Astrocyte of the cerebellum (primary cell): ENCODE data around the gene NSD2.

Experiments used
- DNase-seq: peaks from one replicate; pipeline ENCODE4 v3.0.0-alpha.2; 2011; ENCODE audit warnings: low read depth
- H3K4me3 ChIP-seq: 2 replicates; pipeline ENCODE4 v1.5.1; 2011; ENCODE audit warnings: mild to moderate bottlenecking, low read depth, low read length, moderate library complexity
- CTCF ChIP-seq: IDR thresholded peaks from 2 replicates; pipeline ENCODE4 v1.5.1; 2012; ENCODE audit warnings: low read length, low read depth, moderate library complexity, mild to moderate bottlenecking; ENCODE audit errors: missing control alignments
- in situ Hi-C: cut with HindIII; loops from 2 replicates; pipeline ENCODE4 v1.10.0; 2017; ENCODE audit warnings: low sequenced_read_pairs

The NSD2 gene

GRCh38 chr4:1961563-1961962, 90.4 kb downstream of the NSD2 start:
- no peak overlapping the region for H3K4me3 ChIP-seq
- DNase-seq, result no peak
- in situ Hi-C loops, result no loop called here
- TF ChIP-seq CTCF, result no peak

- H3K4me3 ChIP-seq, result no peak overlapping the region
- no peak for TF ChIP-seq CTCF
- no peak for DNase-seq
- in situ Hi-C loops, result no loop called here
These were observed 91.8 kb downstream of the NSD2 start for GRCh38 chr4:1962980-1963379.

- no peak overlapping the region for H3K4me3 ChIP-seq
- no peak for DNase-seq
- no peak for TF ChIP-seq CTCF
- in situ Hi-C loops, result no loop called here
These were observed 93.2 kb downstream of the NSD2 start for GRCh38 chr4:1964443-1964842.

GRCh38 chr4:1964971-1965370, 93.8 kb downstream of the NSD2 start:
- in situ Hi-C loops, result no loop called here
- TF ChIP-seq CTCF, result no peak
- DNase-seq, result no peak
- H3K4me3 ChIP-seq, result no peak overlapping the region

- peak; percentile 45 for DNase-seq
- TF ChIP-seq CTCF, result no peak
- H3K4me3 ChIP-seq, result no peak overlapping the region
- in situ Hi-C loops, result no loop called here
These were observed 96.4 kb downstream of the NSD2 start for GRCh38 chr4:1967512-1968149.

- no peak for DNase-seq
- no peak overlapping the region for H3K4me3 ChIP-seq
- TF ChIP-seq CTCF, result no peak
- in situ Hi-C loops, result no loop called here
These were observed 97.6 kb downstream of the NSD2 start for GRCh38 chr4:1968686-1969295.
